Trophoblast cell (in vitro differentiated cells and primary cell): ENCODE data around the gene OPA3.
"Not testable (repeated sequence)": the region's sequence is repeated elsewhere in the genome, so short reads cannot be mapped to it uniquely, and the experiment has no call there.

ENCODE experiments used
- DNase-seq, 2 donors: peaks; one replicate each; pipeline ENCODE4 v3.0.0-alpha.2; 2016
- H2AFZ ChIP-seq: 2 replicates; pipeline ENCODE4 v1.6.1; 2013; ENCODE audit warnings: low read length, moderate library complexity, mild to moderate bottlenecking; ENCODE audit not compliant: insufficient read depth, poor library complexity
- H2AK5ac ChIP-seq: 2 replicates; pipeline ENCODE4 v1.6.1; 2013; ENCODE audit warnings: mild to moderate bottlenecking, low read length
- H2BK120ac ChIP-seq: 2 replicates; pipeline ENCODE4 v1.6.1; 2013; ENCODE audit warnings: low read length, mild to moderate bottlenecking, moderate library complexity; ENCODE audit not compliant: insufficient read depth, poor library complexity
- H2BK12ac ChIP-seq: 2 replicates; pipeline ENCODE4 v1.6.1; 2013; ENCODE audit warnings: mild to moderate bottlenecking, low read length, moderate library complexity
- H2BK5ac ChIP-seq: 2 replicates; pipeline ENCODE4 v1.6.1; 2013; ENCODE audit warnings: low read length, low read depth, moderate library complexity, mild to moderate bottlenecking; ENCODE audit not compliant: poor library complexity
- H3K14ac ChIP-seq: 2 replicates; pipeline ENCODE4 v1.6.1; 2013; ENCODE audit warnings: mild to moderate bottlenecking, low read length
- H3K18ac ChIP-seq: 2 replicates; pipeline ENCODE4 v1.6.1; 2013; ENCODE audit warnings: mild to moderate bottlenecking, low read length
- H3K23ac ChIP-seq: 2 replicates; pipeline ENCODE4 v1.6.1; 2013; ENCODE audit warnings: low read length
- H3K27ac ChIP-seq: 2 replicates; pipeline ENCODE4 v1.5.1; 2013; ENCODE audit warnings: low read depth, mild to moderate bottlenecking, inconsistent platforms, low read length, moderate library complexity
- H3K27me3 ChIP-seq: 2 replicates; pipeline ENCODE4 v1.6.1; 2013; ENCODE audit warnings: inconsistent platforms, mild to moderate bottlenecking, low read length, moderate library complexity; ENCODE audit not compliant: insufficient read depth
- H3K36me3 ChIP-seq, 2 experiments: 1 replicate in 1 of 2; 2 replicates in 1 of 2; pipeline ENCODE4 v1.6.1; 2013; ENCODE audit warnings: low read length in 2 of 2, mild to moderate bottlenecking in 2 of 2, moderate library complexity in 1 of 2; ENCODE audit not compliant: insufficient read depth in 2 of 2, control insufficient read depth in 1 of 2
- H3K4ac ChIP-seq: 2 replicates; pipeline ENCODE4 v1.6.1; 2013; ENCODE audit warnings: low read depth, mild to moderate bottlenecking, low read length, moderate library complexity
- H3K4me1 ChIP-seq, 2 experiments: 1 replicate in 1 of 2; 2 replicates in 1 of 2; pipeline ENCODE4 v1.6.1; 2013; ENCODE audit warnings: low read length in 2 of 2, mild to moderate bottlenecking in 2 of 2, moderate library complexity in 1 of 2; ENCODE audit not compliant: insufficient read depth in 2 of 2, control insufficient read depth in 1 of 2
- H3K4me2 ChIP-seq: 2 replicates; pipeline ENCODE4 v1.6.1; 2013; ENCODE audit warnings: inconsistent platforms, mild to moderate bottlenecking, low read length, moderate library complexity
- H3K4me3 ChIP-seq: 2 replicates; pipeline ENCODE4 v1.5.1; 2013; ENCODE audit warnings: mild to moderate bottlenecking, low read depth, low read length, inconsistent platforms
- H3K79me1 ChIP-seq: one replicate; pipeline ENCODE4 v1.6.1; 2013; ENCODE audit warnings: low read length
- H3K79me2 ChIP-seq: 2 replicates; pipeline ENCODE4 v1.6.1; 2013; ENCODE audit warnings: low read length, mild to moderate bottlenecking; ENCODE audit not compliant: control insufficient read depth, insufficient read depth, poor library complexity
- H3K9ac ChIP-seq: 2 replicates; pipeline ENCODE4 v1.6.1; 2013; ENCODE audit warnings: mild to moderate bottlenecking, low read length
- H3K9me3 ChIP-seq: 2 replicates; pipeline ENCODE4 v1.6.1; 2013; ENCODE audit warnings: low read depth, mild to moderate bottlenecking, control low read depth, inconsistent platforms, low read length; ENCODE audit not compliant: insufficient read depth
- H4K12ac ChIP-seq: 2 replicates; pipeline ENCODE4 v1.6.1; 2013; ENCODE audit warnings: low read depth, mild to moderate bottlenecking, low read length, moderate library complexity
- H4K8ac ChIP-seq: 2 replicates; pipeline ENCODE4 v1.6.1; 2013; ENCODE audit warnings: low read depth, mild to moderate bottlenecking, low read length, moderate library complexity
- H4K91ac ChIP-seq: one replicate; pipeline ENCODE4 v1.6.1; 2013; ENCODE audit warnings: low read depth, mild to moderate bottlenecking, low read length, moderate library complexity
- WGBS: extraction: QIAGEN DNeasy Blood & Tissue Kit; methylation state at CpG from one replicate; pipeline ENCODE4 v1.1.7; 2013; ENCODE audit warnings: missing lambda C conversion rate; ENCODE audit not compliant: insufficient read length, insufficient coverage; ENCODE audit errors: extremely low coverage; 5-methylcytosine and 5-hydroxymethylcytosine counted together

OPA3 gene

GRCh38 chr19:45628219-45628618, 43.6 kb upstream of the OPA3 start:
- H3K14ac ChIP-seq, H3K4ac ChIP-seq, H3K4me2 ChIP-seq, H4K8ac ChIP-seq, H4K12ac ChIP-seq, H3K9ac ChIP-seq, H3K23ac ChIP-seq, H3K9me3 ChIP-seq, H2BK12ac ChIP-seq, DNase-seq, H3K18ac ChIP-seq, H2BK120ac ChIP-seq, H4K91ac ChIP-seq, H3K27me3 ChIP-seq, H2AK5ac ChIP-seq, H3K4me3 ChIP-seq, H3K79me2 ChIP-seq, H3K27ac ChIP-seq, H2BK5ac ChIP-seq, H2AFZ ChIP-seq, H3K79me1 ChIP-seq: not testable (repeated sequence)
- H3K4me1 ChIP-seq: peaks cover 7 to 11% of the 10 kb centered on the region in 2 experiments
- peaks cover 25 to 28% of the 10 kb centered on the region in 2 experiments for H3K36me3 ChIP-seq
- WGBS: no CpG with 5 or more reads among the region's 7 CpGs

GRCh38 chr19:45623984-45624383, 39.4 kb upstream of the OPA3 start:
- Histone ChIP-seq H2BK120ac (no peak overlapping the region), H3K18ac (no peak overlapping the region), H3K79me2 (no peaks in the 10 kb centered on the region), H3K4me2 (no peak overlapping the region), H2BK12ac (no peak overlapping the region), H3K4me1 (no peaks in the 10 kb centered on the region), H4K91ac (no peak overlapping the region), H3K23ac (no peak overlapping the region), H2BK5ac (no peak overlapping the region), H3K4ac (no peak overlapping the region), H3K9me3 (no peaks in the 10 kb centered on the region), H3K9ac (no peak overlapping the region), H3K36me3 (peaks cover 39 to 40% of the 10 kb centered on the region in 2 experiments), H4K8ac (no peak overlapping the region), H3K27ac (no peak overlapping the region), H3K79me1 (no peaks in the 10 kb centered on the region), H4K12ac (no peak overlapping the region), H3K27me3 (no peaks in the 10 kb centered on the region), H3K4me3 (no peak overlapping the region), H2AK5ac (no peak overlapping the region), H2AFZ (no peak overlapping the region), H3K14ac (no peak overlapping the region)
- no peak for DNase-seq
- 100% methylated on average over 1 of the region's 1 CpG for whole genome bisulfite sequencing

- Histone ChIP-seq H3K79me2 (no peaks in the 10 kb centered on the region), H2BK120ac (no peak overlapping the region), H4K91ac (no peak overlapping the region), H2AFZ (no peak overlapping the region), H3K9ac (no peak overlapping the region), H3K36me3 (peaks cover 37 to 39% of the 10 kb centered on the region in 2 experiments), H3K27me3 (no peaks in the 10 kb centered on the region), H3K4me1 (no peaks in the 10 kb centered on the region), H3K14ac (no peak overlapping the region), H3K4me2 (no peak overlapping the region), H3K27ac (no peak overlapping the region), H3K4me3 (no peak overlapping the region), H4K8ac (no peak overlapping the region), H4K12ac (no peak overlapping the region), H2BK12ac (no peak overlapping the region), H3K79me1 (no peaks in the 10 kb centered on the region), H2BK5ac (no peak overlapping the region), H3K18ac (no peak overlapping the region), H3K23ac (no peak overlapping the region), H2AK5ac (no peak overlapping the region), H3K4ac (no peak overlapping the region), H3K9me3 (peaks cover 2% of the 10 kb centered on the region)
- DNase-seq: no peak
- no CpG with 5 or more reads among the region's 6 CpGs for WGBS
Observed at GRCh38 chr19:45621976-45622503, 37.4 kb upstream of the OPA3 start.

GRCh38 chr19:45621389-45621788, 36.8 kb upstream of the OPA3 start:
- Histone ChIP-seq H3K27ac (no peak overlapping the region), H3K9me3 (peaks cover 2% of the 10 kb centered on the region), H3K18ac (no peak overlapping the region), H3K14ac (no peak overlapping the region), H4K8ac (no peak overlapping the region), H3K9ac (no peak overlapping the region), H2AK5ac (no peak overlapping the region), H3K79me2 (no peaks in the 10 kb centered on the region), H2BK12ac (no peak overlapping the region), H4K91ac (no peak overlapping the region), H3K23ac (no peak overlapping the region), H3K79me1 (no peaks in the 10 kb centered on the region), H2BK120ac (no peak overlapping the region), H3K4me2 (no peak overlapping the region), H4K12ac (no peak overlapping the region), H3K4me1 (peaks cover 0 to 2% of the 10 kb centered on the region in 2 experiments), H3K4ac (no peak overlapping the region), H2AFZ (no peak overlapping the region), H3K4me3 (no peak overlapping the region), H3K27me3 (no peaks in the 10 kb centered on the region), H2BK5ac (no peak overlapping the region), H3K36me3 (peaks cover 32 to 36% of the 10 kb centered on the region in 2 experiments)
- no CpG with 5 or more reads among the region's 17 CpGs for WGBS
- DNase-seq: no peak
